Measurements from ENCODE around the gene ZFR2. TPM values are rescaled to one million over a fixed set of nuclear protein-coding genes. Genes with fewer than 3 reads are reported as not detected.

Gene ZFR2
- total RNA-seq, 2 experiments from 2014 or later = 0.23 TPM; not detected in 1

DNA sequence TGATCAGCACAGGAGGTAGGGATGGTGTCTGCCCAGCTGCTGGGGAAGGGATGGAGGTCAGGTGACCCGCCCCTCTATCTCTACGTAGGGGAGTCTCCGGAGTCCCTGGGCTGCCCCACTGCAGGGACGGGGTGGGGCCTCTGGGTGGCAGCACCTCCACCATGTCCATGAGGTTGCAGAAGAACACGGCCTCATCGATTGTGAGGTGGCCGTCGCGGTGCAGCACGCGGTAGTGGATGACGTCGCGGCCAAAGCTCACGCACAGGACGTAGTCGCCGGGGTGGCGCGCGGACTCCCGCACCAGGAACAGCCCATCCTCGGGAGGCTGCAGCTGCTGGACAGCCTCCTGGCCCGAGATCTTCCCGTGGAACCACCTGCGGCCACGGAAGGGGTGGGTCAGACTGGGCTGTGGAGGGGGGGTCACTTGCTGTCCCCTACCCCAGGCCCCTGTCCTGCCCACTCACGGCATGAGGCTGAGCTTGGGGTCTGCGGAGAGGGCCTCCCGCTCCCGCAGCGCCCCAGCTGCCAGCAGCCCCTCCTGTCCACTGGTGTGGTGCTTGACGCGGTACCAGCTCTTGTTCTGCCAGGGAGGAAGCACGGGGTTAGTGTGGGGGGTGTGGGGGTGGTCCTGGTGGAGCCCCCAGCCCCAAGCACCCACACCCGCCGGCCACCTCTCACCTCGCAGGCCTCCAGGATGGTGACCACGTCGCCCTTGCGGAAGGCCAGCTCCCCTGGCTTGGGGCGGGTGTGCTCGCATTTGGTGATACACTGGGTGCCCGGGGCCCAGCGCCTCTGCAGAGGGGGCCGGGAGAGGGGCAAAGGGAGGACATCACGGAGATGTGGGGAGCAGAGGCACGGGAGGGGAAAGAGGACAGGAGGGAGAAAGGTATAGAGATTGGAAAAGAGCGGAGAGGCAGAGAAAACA, 84.9 kb downstream of the ZFR2 start:
- DNase-seq (peak; percentile 71), ATAC-seq (peak; percentile 66)
- Mint-ChIP-seq H3K4me1 (ENCODE audit: low read depth) (peaks cover 8% of the 10 kb centered on the region), H3K4me3 (peak overlapping the region; percentile 84), H3K9me3 (peaks cover 17% of the 10 kb centered on the region), H3K36me3 (ENCODE audit: low read depth) (peaks cover 33% of the 10 kb centered on the region), H3K27ac (peak overlapping the region; percentile 55), H3K27me3 (no peaks in the 10 kb centered on the region)
- ChIA-PET CTCF (interaction anchor here (1.0 to 3.4 kb wide), 7 partner anchors 13 to 86 kb away, joined by 3 to 15 read pairs (median 6); partner anchors contain the start of genes APBA3, MRPL54 and RAX2), POLR2A (interaction anchor here (1.3 to 3.1 kb wide), 4 partner anchors 9 to 34 kb away, joined by 3 to 15 read pairs (median 6); partner anchors contain the start of gene MRPL54)
- TF ChIP-seq, protein P1, sequence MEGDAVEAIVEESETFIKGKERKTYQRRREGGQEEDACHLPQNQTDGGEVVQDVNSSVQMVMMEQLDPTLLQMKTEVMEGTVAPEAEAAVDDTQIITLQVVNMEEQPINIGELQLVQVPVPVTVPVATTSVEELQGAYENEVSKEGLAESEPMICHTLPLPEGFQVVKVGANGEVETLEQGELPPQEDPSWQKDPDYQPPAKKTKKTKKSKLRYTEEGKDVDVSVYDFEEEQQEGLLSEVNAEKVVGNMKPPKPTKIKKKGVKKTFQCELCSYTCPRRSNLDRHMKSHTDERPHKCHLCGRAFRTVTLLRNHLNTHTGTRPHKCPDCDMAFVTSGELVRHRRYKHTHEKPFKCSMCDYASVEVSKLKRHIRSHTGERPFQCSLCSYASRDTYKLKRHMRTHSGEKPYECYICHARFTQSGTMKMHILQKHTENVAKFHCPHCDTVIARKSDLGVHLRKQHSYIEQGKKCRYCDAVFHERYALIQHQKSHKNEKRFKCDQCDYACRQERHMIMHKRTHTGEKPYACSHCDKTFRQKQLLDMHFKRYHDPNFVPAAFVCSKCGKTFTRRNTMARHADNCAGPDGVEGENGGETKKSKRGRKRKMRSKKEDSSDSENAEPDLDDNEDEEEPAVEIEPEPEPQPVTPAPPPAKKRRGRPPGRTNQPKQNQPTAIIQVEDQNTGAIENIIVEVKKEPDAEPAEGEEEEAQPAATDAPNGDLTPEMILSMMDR (IDR thresholded peaks at IDR 0.05) = peak; percentile 68
- intact Hi-C loops (cut with micrococcal nuclease) = loop anchor here (5.0 kb wide), 1 partner anchor 38 kb away; no protein-coding TSS in a partner anchor

DNA sequence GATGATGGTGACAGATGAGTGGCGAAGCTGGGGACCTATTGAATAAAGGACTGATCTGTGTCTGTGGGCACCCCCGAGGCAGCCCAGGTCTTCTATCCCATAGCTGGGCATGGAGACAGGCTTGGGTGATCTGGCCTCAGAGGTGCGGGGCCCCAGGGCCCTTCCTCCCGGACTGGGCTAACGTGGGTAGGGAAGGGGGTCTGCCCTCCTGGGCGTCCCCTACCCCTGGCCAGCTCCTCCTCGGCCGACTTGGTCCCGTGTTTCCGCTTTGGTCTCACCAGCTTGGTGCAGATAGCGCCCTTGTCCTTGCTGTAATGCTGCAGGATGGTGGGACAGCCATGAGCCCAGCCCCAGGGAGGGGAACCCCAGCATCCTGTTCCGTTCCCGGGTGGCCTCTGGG, 85.9 kb downstream of the ZFR2 start:
- intact Hi-C loops (cut with micrococcal nuclease) = loop anchor here (5.0 kb wide), 1 partner anchor 39 kb away; no protein-coding TSS in a partner anchor

DNA sequence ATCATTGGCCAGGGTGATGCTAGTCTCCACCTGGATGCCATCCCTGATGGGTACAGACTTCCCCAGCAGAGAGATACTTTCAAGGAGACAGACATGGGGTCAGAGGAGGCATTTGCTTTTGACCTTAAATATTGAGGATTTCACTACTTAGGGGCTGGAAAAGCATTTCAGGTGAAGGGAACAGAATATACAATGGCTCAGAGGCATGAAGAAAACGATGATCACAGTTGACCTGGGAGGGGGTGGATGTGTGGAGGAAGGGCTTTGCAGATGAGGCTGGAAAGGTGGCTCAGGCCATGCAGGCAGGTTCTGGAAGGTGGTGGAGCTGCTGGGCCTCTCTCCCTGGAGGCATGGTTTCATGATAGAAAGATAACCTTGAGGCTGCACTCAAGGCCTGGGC, 86.5 kb downstream of the ZFR2 start:
- no peaks in the 10 kb centered on the region for H3K27me3 Mint-ChIP-seq
- H3K27ac Mint-ChIP-seq = no peak overlapping the region
- DNase-seq (no peak), ATAC-seq (no peak)
- TF ChIP-seq, protein P1 (IDR thresholded peaks at IDR 0.05) = no peak
- H3K4me1 Mint-ChIP-seq (ENCODE audit: low read depth) = peaks cover 7% of the 10 kb centered on the region
- POLR2A ChIA-PET = interaction anchor here (1.0 to 3.1 kb wide), 4 partner anchors 8 to 30 kb away, joined by 3 to 15 read pairs (median 4); no protein-coding TSS in a partner anchor
- CTCF ChIA-PET = interaction anchor here (1.2 to 3.4 kb wide), 3 partner anchors 20 to 87 kb away, joined by 3 to 15 read pairs (median 12); partner anchors contain the start of genes APBA3 and MRPL54
- peaks cover 37% of the 10 kb centered on the region for H3K36me3 Mint-ChIP-seq (ENCODE audit: low read depth)
- intact Hi-C loops (cut with micrococcal nuclease) = loop anchor here (5.0 kb wide), 1 partner anchor 40 kb away; no protein-coding TSS in a partner anchor
- no peak overlapping the region for H3K4me3 Mint-ChIP-seq
- H3K9me3 Mint-ChIP-seq = peaks cover 17% of the 10 kb centered on the region

More for the DNA sequence above, 85.9 kb downstream of the ZFR2 start:
- Mint-ChIP-seq H3K27me3 (no peaks in the 10 kb centered on the region), H3K36me3 (ENCODE audit: low read depth) (peaks cover 37% of the 10 kb centered on the region), H3K4me3 (no peak overlapping the region), H3K9me3 (peaks cover 17% of the 10 kb centered on the region), H3K27ac (no peak overlapping the region), H3K4me1 (ENCODE audit: low read depth) (peaks cover 7% of the 10 kb centered on the region)
- no peak for DNase-seq
- CTCF ChIA-PET = interaction anchor here (1.2 to 3.4 kb wide), 5 partner anchors 11 to 87 kb away, joined by 3 to 15 read pairs (median 12); partner anchors contain the start of genes APBA3, MRPL54 and RAX2
- TF ChIP-seq, protein P1 (IDR thresholded peaks at IDR 0.05) = no peak
- POLR2A ChIA-PET = interaction anchor here (1.0 to 3.1 kb wide), 3 partner anchors 8 to 29 kb away, joined by 3 to 15 read pairs (median 7); no protein-coding TSS in a partner anchor
- no peak for ATAC-seq

DNA sequence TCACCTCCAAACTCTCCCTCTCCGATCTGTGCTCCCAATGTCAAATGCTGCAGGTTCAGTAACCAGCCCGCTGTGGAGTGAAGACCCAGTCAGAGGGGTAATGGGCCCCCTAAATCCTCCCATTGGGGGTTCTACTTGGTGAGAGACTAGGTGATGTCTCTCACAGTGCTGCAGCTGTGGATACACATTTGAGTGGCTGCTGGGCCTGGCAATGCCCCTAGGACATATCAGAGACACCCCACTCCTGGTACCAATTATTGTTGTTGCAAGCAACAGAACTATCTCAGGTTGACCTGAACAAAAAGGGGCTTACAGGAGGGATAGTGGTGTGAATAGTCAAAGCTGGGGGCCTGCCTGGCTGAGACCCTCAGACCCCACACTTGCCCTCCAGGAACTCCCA, 87.2 kb downstream of the ZFR2 start:
- peaks cover 6% of the 10 kb centered on the region for H3K4me1 Mint-ChIP-seq (ENCODE audit: low read depth)
- TF ChIP-seq, protein P1 (IDR thresholded peaks at IDR 0.05) = no peak
- peaks cover 17% of the 10 kb centered on the region for H3K9me3 Mint-ChIP-seq
- H3K27ac Mint-ChIP-seq = no peak overlapping the region
- no peaks in the 10 kb centered on the region for H3K27me3 Mint-ChIP-seq
- no peak for ATAC-seq
- no peak for DNase-seq
- H3K4me3 Mint-ChIP-seq = no peak overlapping the region
- CTCF ChIA-PET = interaction anchor here (1.2 to 2.9 kb wide), 2 partner anchors 19 kb away, joined by 3 to 15 read pairs; partner anchors contain the start of genes APBA3 and MRPL54
- POLR2A ChIA-PET = interaction anchor here (1.1 to 1.5 kb wide), 3 partner anchors 9 to 31 kb away, joined by 3 to 5 read pairs (median 4); no protein-coding TSS in a partner anchor
- H3K36me3 Mint-ChIP-seq (ENCODE audit: low read depth) = peaks cover 37% of the 10 kb centered on the region
- intact Hi-C loops (cut with micrococcal nuclease) = loop anchor here (5.0 kb wide), 1 partner anchor 41 kb away; no protein-coding TSS in a partner anchor
